Glutamatergic neuron (in vitro differentiated cells): Measurements from ENCODE around the gene SHOC1. TPM values are rescaled to one million over a fixed set of nuclear protein-coding genes. Genes with fewer than 3 reads are reported as not detected.

Source experiments
- DNase-seq: peaks from one replicate; pipeline ENCODE4 v3.0.0; 2022
- H3K27ac Mint-ChIP-seq: one replicate; pipeline ENCODE4 v1.8.0; 2020; ENCODE audit warnings: mild to moderate bottlenecking, mixed read lengths, inconsistent platforms; ENCODE audit not compliant: unreplicated experiment
- H3K27me3 Mint-ChIP-seq: one replicate; pipeline ENCODE4 v1.8.0; 2020; ENCODE audit warnings: mild to moderate bottlenecking, moderate library complexity, mixed read lengths, inconsistent platforms; ENCODE audit not compliant: unreplicated experiment
- H3K36me3 Mint-ChIP-seq: one replicate; pipeline ENCODE4 v1.8.0; 2020; ENCODE audit warnings: mild to moderate bottlenecking, mixed read lengths, inconsistent platforms; ENCODE audit not compliant: unreplicated experiment
- H3K4me1 Mint-ChIP-seq: one replicate; pipeline ENCODE4 v1.8.0; 2020; ENCODE audit warnings: mild to moderate bottlenecking, low read depth, mixed read lengths, inconsistent platforms; ENCODE audit not compliant: unreplicated experiment
- H3K4me3 Mint-ChIP-seq: one replicate; pipeline ENCODE4 v1.8.0; 2020; ENCODE audit warnings: mild to moderate bottlenecking, mixed read lengths, inconsistent platforms; ENCODE audit not compliant: unreplicated experiment
- H3K9me3 Mint-ChIP-seq: one replicate; pipeline ENCODE4 v1.8.0; 2020; ENCODE audit warnings: mild to moderate bottlenecking, moderate library complexity, mixed read lengths, inconsistent platforms; ENCODE audit not compliant: unreplicated experiment
- total RNA-seq: library from RNA; stranded (reverse); fragmentation: NEBNext Ultra II Directional; extraction: Animal tissue kit (Norgen Biotek cat#: 25700); gene quantifications from one replicate; pipeline ENCODE4 v1.2.1, GENCODE V29; 2021; ENCODE audit not compliant: unreplicated experiment
- TF ChIP-seq, protein P1 (sequence below): fragments of 200-600 bp; sonication (generic); IDR thresholded peaks from one replicate; pipeline ENCODE4 v1.5.0; 2021; ENCODE audit not compliant: partially characterized antibody, unreplicated experiment

The SHOC1 gene
- total RNA-seq, 1 donor from 2014 or later = not detected

- DNase-seq = no peak
- Mint-ChIP-seq H3K27ac (no peak overlapping the region), H3K4me3 (no peak overlapping the region), H3K4me1 (no peaks in the 10 kb centered on the region), H3K36me3 (no peaks in the 10 kb centered on the region), H3K9me3 (peaks cover 1% of the 10 kb centered on the region), H3K27me3 (no peaks in the 10 kb centered on the region)
- TF ChIP-seq, protein P1, sequence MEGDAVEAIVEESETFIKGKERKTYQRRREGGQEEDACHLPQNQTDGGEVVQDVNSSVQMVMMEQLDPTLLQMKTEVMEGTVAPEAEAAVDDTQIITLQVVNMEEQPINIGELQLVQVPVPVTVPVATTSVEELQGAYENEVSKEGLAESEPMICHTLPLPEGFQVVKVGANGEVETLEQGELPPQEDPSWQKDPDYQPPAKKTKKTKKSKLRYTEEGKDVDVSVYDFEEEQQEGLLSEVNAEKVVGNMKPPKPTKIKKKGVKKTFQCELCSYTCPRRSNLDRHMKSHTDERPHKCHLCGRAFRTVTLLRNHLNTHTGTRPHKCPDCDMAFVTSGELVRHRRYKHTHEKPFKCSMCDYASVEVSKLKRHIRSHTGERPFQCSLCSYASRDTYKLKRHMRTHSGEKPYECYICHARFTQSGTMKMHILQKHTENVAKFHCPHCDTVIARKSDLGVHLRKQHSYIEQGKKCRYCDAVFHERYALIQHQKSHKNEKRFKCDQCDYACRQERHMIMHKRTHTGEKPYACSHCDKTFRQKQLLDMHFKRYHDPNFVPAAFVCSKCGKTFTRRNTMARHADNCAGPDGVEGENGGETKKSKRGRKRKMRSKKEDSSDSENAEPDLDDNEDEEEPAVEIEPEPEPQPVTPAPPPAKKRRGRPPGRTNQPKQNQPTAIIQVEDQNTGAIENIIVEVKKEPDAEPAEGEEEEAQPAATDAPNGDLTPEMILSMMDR = no peak
Observed at GRCh38 chr9:111806259-111806658, 11.5 kb upstream of the SHOC1 start.

- DNase-seq = no peak
- TF ChIP-seq, protein P1 = no peak
- Mint-ChIP-seq H3K27ac (no peak overlapping the region), H3K27me3 (no peaks in the 10 kb centered on the region), H3K4me3 (no peak overlapping the region), H3K36me3 (no peaks in the 10 kb centered on the region), H3K9me3 (peaks cover 1% of the 10 kb centered on the region), H3K4me1 (no peaks in the 10 kb centered on the region)
Observed at GRCh38 chr9:111805830-111806241, 11.1 kb upstream of the SHOC1 start.

DNA sequence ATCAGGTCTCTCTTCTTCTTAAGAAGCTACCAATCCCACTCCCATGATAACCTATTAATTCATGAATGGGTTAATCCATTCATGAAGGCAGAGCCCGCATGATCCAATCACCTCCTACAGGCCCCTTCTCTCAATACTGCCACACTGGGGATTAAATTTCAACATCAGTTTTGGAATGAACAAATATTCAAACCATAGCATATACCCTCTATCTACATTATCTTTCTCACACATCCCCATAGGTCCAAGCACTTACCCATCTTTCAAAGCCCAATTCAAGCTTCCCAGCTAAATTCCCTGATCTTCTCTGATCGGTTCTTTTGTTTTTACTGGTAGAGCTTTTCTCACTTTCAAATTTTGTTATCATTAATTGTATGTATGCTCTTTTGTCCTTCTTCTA, 10.5 kb upstream of the SHOC1 start:
- TF ChIP-seq, protein P1 = no peak
- no peaks in the 10 kb centered on the region for H3K4me1 Mint-ChIP-seq
- no peak for DNase-seq
- H3K27me3 Mint-ChIP-seq = no peaks in the 10 kb centered on the region
- no peak overlapping the region for H3K27ac Mint-ChIP-seq
- peaks cover 1% of the 10 kb centered on the region for H3K9me3 Mint-ChIP-seq
- H3K36me3 Mint-ChIP-seq = no peaks in the 10 kb centered on the region
- no peak overlapping the region for H3K4me3 Mint-ChIP-seq

DNA sequence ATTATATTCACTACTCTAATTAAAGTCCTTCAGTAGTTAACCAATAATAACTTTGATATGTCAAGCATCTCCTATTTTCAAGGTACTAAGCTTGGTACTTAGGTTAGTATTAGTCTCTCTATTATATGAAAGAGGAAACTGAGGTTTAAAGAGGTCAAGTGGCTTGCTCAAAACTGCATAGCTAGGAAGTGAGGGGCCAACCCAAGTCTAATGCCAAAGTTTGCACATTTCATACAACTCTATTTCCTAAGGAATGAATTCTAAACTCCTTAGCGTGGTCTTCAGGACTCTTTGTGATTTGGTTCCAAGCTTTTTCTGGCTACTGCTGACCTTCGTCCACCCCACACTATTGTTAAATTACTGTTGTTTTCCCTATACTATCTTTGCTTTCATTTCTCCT, 9.9 kb upstream of the SHOC1 start:
- H3K4me1 Mint-ChIP-seq = no peaks in the 10 kb centered on the region
- no peaks in the 10 kb centered on the region for H3K36me3 Mint-ChIP-seq
- H3K9me3 Mint-ChIP-seq = peaks cover 1% of the 10 kb centered on the region
- H3K4me3 Mint-ChIP-seq = no peak overlapping the region
- no peak overlapping the region for H3K27ac Mint-ChIP-seq
- no peaks in the 10 kb centered on the region for H3K27me3 Mint-ChIP-seq
- TF ChIP-seq, protein P1 = no peak
- no peak for DNase-seq

DNA sequence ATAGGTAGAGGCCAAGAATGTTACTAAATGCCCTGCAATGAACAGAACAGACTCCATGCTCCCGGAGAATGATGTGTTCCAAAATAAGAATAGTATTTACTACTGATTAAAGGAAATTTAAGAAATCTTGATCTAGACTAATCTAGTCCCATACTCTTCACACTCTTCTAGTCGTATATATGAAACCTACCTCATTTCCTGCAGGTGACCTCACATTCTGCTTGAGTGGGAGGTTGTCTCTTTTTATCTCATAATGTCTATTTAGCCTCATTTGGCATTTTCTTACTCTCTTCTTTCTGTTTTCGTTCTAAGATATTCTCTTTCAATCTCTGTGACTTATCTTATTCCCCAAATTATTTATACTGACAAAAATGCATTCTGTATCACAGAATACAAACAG, 9.2 kb upstream of the SHOC1 start:
- no peak overlapping the region for H3K4me3 Mint-ChIP-seq

More for the DNA sequence above, 9.2 kb upstream of the SHOC1 start:
- no peak overlapping the region for H3K27ac Mint-ChIP-seq
- no peak for DNase-seq
- no peaks in the 10 kb centered on the region for H3K4me1 Mint-ChIP-seq
- no peaks in the 10 kb centered on the region for H3K27me3 Mint-ChIP-seq
- H3K9me3 Mint-ChIP-seq = no peaks in the 10 kb centered on the region
- H3K36me3 Mint-ChIP-seq = no peaks in the 10 kb centered on the region
- TF ChIP-seq, protein P1 = no peak
